Activated naive CD8-positive, alpha-beta T cell treated with anti-CD3 and anti-CD28 coated beads, Interleukin-2, amount 10 ng/mL, durations not matched to agents 7 days and 5 days (primary cell): Measurements from ENCODE around the gene RSPH6A. TPM values are rescaled to one million over a fixed set of nuclear protein-coding genes. Genes with fewer than 3 reads are reported as not detected.

Experiments used
- ATAC-seq: fragments of 150-1000 bp; cut with Tn5 transposase; one replicate; pipeline ENCODE4 v1.10.0; 2021; ENCODE audit warnings: low read depth, moderate library complexity
- POLR2A ChIA-PET: fragments of 350-600 bp; sonication (Branson Sonifier 250); formaldehyde crosslinking; loops from one replicate; lab custom pipeline; 2021; ENCODE audit warnings: antibody characterized with exemption; lab: Charles Lee
- DNase-seq: peaks from one replicate; pipeline ENCODE4 v3.0.0; 2021
- H3K27ac Mint-ChIP-seq: one replicate; pipeline ENCODE4 v1.8.0; 2022; ENCODE audit warnings: mild to moderate bottlenecking, mixed read lengths
- H3K27me3 Mint-ChIP-seq: one replicate; pipeline ENCODE4 v1.8.0; 2022; ENCODE audit warnings: mild to moderate bottlenecking, moderate library complexity, mixed read lengths
- H3K36me3 Mint-ChIP-seq: one replicate; pipeline ENCODE4 v1.8.0; 2021; ENCODE audit warnings: mild to moderate bottlenecking, mixed read lengths
- H3K4me1 Mint-ChIP-seq: one replicate; pipeline ENCODE4 v1.8.0; 2021; ENCODE audit warnings: mixed read lengths
- H3K4me3 Mint-ChIP-seq: one replicate; pipeline ENCODE4 v1.8.0; 2022; ENCODE audit warnings: mild to moderate bottlenecking, moderate library complexity, mixed read lengths
- H3K9me3 Mint-ChIP-seq: one replicate; pipeline ENCODE4 v1.8.0; 2021; ENCODE audit warnings: mixed read lengths
- total RNA-seq, 2 experiments: library from RNA; stranded (reverse); gene quantifications; one replicate each; pipeline ENCODE4 v1.2.3, GENCODE V29; 2021

The RSPH6A gene
- total RNA-seq, 2 experiments from 2014 or later = 0.30 to 0.40 TPM

DNA sequence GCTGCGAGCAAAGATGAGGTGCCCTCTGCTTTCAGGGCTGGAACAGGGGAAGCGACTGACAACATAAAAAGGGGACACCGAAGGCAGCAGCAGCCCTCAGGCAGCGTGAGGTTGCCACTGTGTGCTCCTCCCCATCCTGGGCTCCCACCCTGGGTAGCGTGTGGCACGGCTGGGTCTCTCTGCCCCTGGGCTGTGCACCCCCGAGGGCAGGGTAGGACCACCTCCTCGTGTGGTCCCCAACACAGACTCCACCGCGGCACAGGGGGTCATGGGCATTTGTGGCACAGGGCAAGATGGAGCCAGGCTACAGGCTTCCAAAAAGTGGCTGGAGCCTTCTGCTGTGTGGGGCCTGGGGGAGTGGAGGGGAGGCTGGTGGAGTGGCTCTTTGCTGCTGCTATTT is 6.5 kb upstream of the RSPH6A start:
- Mint-ChIP-seq H3K9me3 (no peaks in the 10 kb centered on the region), H3K36me3 (peaks cover 5% of the 10 kb centered on the region), H3K4me3 (no peak overlapping the region), H3K27me3 (no peaks in the 10 kb centered on the region), H3K4me1 (peaks cover 5% of the 10 kb centered on the region), H3K27ac (no peak overlapping the region)
- ATAC-seq = no peak
- POLR2A ChIA-PET = no interaction called here
- DNase-seq = no peak

- Mint-ChIP-seq H3K4me1 (peaks cover 5% of the 10 kb centered on the region), H3K27ac (no peak overlapping the region), H3K4me3 (no peak overlapping the region), H3K9me3 (no peaks in the 10 kb centered on the region), H3K27me3 (no peaks in the 10 kb centered on the region), H3K36me3 (peaks cover 5% of the 10 kb centered on the region)
- ATAC-seq (no peak), DNase-seq (no peak)
- POLR2A ChIA-PET = interaction anchor here (1.4 kb wide), 1 partner anchor 9 kb away, joined by 5 read pairs; no protein-coding TSS in a partner anchor
These were observed 6.0 kb upstream of the RSPH6A start for GRCh38 chr19:45821103-45821521.

DNA sequence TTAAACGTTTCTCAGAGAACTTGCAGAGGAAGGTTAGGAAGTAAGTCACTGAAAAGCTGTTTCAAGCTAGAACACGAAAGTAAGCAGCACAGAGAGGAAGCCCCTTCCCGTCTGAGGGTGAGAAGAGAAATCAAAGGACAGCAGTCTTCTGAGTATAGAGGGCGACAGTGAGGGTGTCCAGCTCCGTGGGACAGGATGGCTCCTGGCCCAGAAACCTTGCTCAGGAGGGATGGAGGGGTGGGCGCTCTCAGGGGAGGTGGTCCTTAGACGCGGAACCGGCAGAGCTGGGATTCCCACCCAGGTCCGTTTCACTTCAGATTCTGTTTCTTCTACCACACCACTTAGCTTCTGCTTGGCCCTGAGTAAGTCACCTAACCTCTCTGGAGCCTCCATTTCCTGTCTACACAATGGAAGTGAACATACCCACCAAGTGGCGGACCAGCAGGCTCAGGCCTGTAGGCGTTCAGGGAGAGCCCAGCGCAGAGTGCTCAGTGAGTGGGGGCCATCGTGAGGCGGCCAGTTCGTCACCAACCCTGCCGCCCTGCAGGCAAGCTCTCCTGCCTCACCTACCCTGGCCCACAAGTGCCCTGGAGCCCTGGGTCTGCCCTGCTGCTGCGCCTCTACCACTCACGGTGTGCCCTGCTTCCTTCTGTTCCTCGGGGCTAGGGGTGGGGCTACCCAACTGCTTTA is 5.5 kb upstream of the RSPH6A start:
- ATAC-seq = no peak
- Mint-ChIP-seq H3K27ac (peak overlapping the region; percentile 30), H3K4me3 (no peak overlapping the region), H3K36me3 (peaks cover 5% of the 10 kb centered on the region), H3K27me3 (no peaks in the 10 kb centered on the region), H3K9me3 (no peaks in the 10 kb centered on the region), H3K4me1 (peaks cover 3% of the 10 kb centered on the region)
- POLR2A ChIA-PET = interaction anchor here (0.6 to 1.4 kb wide), 2 partner anchors 9 to 34 kb away, joined by 3 to 5 read pairs; no protein-coding TSS in a partner anchor
- DNase-seq = no peak

GRCh38 chr19:45819769-45820168 is 4.7 kb upstream of the RSPH6A start:
- no peak for DNase-seq
- Mint-ChIP-seq H3K27me3 (no peaks in the 10 kb centered on the region), H3K4me1 (peaks cover 3% of the 10 kb centered on the region), H3K9me3 (no peaks in the 10 kb centered on the region), H3K4me3 (no peak overlapping the region), H3K36me3 (peaks cover 5% of the 10 kb centered on the region), H3K27ac (peak overlapping the region; percentile 45)
- POLR2A ChIA-PET = interaction anchor here (0.6 to 1.4 kb wide), 2 partner anchors 10 to 35 kb away, joined by 3 to 5 read pairs; no protein-coding TSS in a partner anchor
- ATAC-seq = no peak

DNA sequence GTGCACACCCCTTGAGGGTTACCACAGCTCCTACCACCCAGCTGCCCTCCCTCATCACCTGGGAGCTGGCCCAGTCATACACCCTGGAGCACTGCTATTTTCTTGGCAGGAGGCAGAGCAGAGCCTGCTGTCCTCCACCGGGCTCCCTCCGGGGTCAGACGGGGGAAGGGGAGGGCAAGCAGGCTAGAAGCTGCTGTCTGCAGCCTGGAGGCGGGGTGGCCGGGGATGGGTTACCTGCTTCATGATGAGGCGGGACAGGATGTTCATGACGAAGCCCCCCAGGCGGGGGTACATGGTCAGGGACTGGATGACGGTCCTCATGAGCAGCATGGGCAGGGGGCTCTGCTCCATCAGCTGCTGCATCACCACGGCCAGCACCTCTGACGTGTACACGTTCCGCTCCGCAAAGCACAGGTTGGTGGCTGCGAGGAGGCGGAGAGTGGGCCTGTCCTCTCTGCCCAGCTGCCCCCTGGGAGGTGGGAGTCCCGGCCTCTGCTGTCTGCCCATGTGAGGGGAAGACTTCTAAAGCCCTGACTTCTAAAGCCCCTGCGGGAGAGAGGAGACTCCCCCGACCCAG is 2.7 kb upstream of the RSPH6A start:
- Mint-ChIP-seq H3K4me1 (no peaks in the 10 kb centered on the region), H3K27ac (no peak overlapping the region), H3K27me3 (no peaks in the 10 kb centered on the region), H3K9me3 (no peaks in the 10 kb centered on the region), H3K36me3 (peaks cover 3% of the 10 kb centered on the region), H3K4me3 (no peak overlapping the region)
- POLR2A ChIA-PET = interaction anchor here (0.7 to 1.6 kb wide), 4 partner anchors 12 to 1982 kb away, joined by 3 to 6 read pairs (median 3); no protein-coding TSS in a partner anchor
- DNase-seq (no peak), ATAC-seq (no peak)

DNA sequence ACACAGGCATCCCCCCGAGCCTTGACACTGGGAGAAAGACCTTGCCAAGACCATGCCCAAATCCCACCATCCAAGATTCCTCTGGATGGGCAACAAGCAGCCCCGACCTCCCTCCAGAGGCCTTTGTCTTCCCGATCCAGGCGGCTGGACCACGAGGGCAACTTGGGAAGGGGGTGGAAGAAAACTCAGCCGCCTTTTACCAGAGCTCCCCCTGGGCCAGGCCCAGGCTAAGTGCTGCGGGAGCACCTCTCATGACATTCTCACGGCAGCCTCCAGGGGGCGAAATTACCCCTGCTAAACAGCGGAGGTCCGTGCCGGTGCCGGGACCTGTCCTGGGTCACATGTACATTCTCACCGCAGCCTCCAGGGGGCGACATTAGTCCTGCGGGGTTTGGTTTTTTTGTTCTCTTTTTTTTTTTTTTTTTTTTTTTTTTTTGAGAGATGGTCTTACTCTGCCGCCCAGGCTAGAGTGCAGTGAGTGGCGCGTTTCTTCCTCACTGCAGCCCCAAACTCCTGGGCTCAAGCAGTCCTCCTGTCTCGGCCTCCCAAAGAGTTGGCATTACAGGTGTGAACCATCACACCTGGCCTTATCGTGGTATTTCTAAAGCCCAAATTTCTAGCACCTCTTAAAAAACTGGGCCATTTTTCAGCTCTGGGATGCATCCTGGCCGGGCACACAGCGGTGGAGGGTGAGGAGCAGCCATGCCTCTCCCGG is 2.1 kb upstream of the RSPH6A start:
- peaks cover 3% of the 10 kb centered on the region for H3K36me3 Mint-ChIP-seq
- DNase-seq (peak; percentile 97), ATAC-seq (peak; percentile 97)
- H3K27me3 Mint-ChIP-seq = no peaks in the 10 kb centered on the region
- H3K9me3 Mint-ChIP-seq = no peaks in the 10 kb centered on the region
- POLR2A ChIA-PET = interaction anchor here (0.7 to 1.6 kb wide), 10 partner anchors 13 to 1983 kb away, joined by 3 to 6 read pairs (median 4); partner anchors contain the start of gene IRF2BP1
- H3K4me1 Mint-ChIP-seq = no peaks in the 10 kb centered on the region
- no peak overlapping the region for H3K4me3 Mint-ChIP-seq
- no peak overlapping the region for H3K27ac Mint-ChIP-seq

- Mint-ChIP-seq H3K27ac (no peak overlapping the region), H3K4me3 (no peak overlapping the region), H3K4me1 (no peaks in the 10 kb centered on the region), H3K27me3 (no peaks in the 10 kb centered on the region), H3K36me3 (peaks cover 3% of the 10 kb centered on the region), H3K9me3 (no peaks in the 10 kb centered on the region)
- no peak for DNase-seq
- POLR2A ChIA-PET = interaction anchor here (0.6 to 1.5 kb wide), 10 partner anchors 17 to 507 kb away, joined by 3 to 6 read pairs (median 4); partner anchors contain the start of gene IRF2BP1
- ATAC-seq = no peak
These were observed 1.3 kb upstream of the RSPH6A start for GRCh38 chr19:45816236-45817009.

DNA sequence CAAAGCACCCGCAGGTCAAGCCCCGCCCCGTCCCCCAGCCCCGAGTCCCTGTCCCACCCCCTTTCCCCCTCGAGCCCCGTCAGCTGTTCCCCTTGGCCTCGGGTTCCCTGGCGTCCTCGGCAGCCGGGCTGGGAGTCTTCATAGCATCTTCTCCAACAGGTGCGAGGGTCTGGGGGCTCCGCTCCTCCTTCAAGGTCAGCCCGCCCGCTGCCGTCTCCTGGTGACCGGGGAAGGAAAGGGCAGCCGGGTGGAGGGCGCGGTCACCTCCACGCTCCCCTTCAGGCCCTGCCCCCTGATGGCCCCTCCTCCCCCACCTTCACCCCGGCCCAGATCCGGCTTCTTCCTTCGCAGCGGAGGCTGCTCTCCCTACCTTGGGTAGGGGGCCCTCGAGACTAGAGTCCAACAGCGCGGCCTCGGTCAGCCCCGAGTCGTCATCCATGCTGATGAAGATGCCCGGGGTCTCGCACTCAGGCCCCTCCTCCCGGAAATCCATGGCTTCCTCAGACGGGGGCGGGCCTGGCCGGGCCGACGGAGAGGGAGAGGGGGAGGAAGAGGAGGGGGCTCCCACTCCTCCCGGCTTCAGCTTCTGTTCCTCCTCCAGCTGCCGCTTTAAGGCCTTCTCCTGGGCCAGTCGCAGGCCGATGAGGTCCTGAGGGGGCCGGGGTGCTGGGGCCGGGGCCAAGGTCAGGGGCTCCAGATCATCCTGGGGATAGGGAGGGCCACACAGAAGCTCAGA is 541 bp upstream of the RSPH6A start:
- no peak overlapping the region for H3K4me3 Mint-ChIP-seq
- no peak overlapping the region for H3K27ac Mint-ChIP-seq
- H3K27me3 Mint-ChIP-seq = no peaks in the 10 kb centered on the region
- H3K4me1 Mint-ChIP-seq = no peaks in the 10 kb centered on the region
- POLR2A ChIA-PET = interaction anchor here (0.6 to 1.5 kb wide), 4 partner anchors 67 to 506 kb away, joined by 3 to 5 read pairs (median 4); partner anchors contain the start of gene IRF2BP1
- ATAC-seq = no peak
- DNase-seq = no peak
- no peaks in the 10 kb centered on the region for H3K36me3 Mint-ChIP-seq
- H3K9me3 Mint-ChIP-seq = no peaks in the 10 kb centered on the region

- ATAC-seq (no peak), DNase-seq (no peak)
- no peaks in the 10 kb centered on the region for H3K36me3 Mint-ChIP-seq
- peaks cover 11% of the 10 kb centered on the region for H3K4me1 Mint-ChIP-seq
- H3K9me3 Mint-ChIP-seq = no peaks in the 10 kb centered on the region
- peaks cover under 1% of the 10 kb centered on the region for H3K27me3 Mint-ChIP-seq
- POLR2A ChIA-PET = interaction anchor here (0.7 to 1.6 kb wide), 4 partner anchors 15 to 188 kb away, joined by 3 to 5 read pairs (median 4); no protein-coding TSS in a partner anchor
- no peak overlapping the region for H3K27ac Mint-ChIP-seq
- no peak overlapping the region for H3K4me3 Mint-ChIP-seq
These were observed 835 bp downstream of the RSPH6A start for GRCh38 chr19:45814166-45814780.

DNA sequence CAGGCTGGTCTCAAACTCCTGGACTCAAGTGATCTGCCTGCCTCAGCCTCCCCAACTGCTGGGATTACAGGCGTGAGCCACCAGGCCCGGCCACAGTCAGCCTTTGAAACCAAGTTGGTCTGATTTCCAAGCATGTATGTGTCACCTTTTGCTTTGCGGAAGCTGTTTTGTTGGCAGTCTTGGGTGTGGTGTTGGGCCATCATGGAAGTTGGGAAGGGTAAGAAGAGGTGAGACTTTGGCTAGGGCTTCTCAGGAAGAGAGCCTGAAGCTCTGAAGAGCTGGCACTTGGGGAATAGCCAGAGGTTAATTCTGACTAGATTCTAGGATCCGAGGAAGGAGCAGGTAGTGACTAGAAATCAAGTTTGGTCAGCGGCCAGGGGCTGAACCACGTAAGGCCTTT is 2.8 kb downstream of the RSPH6A start:
- DNase-seq (no peak), ATAC-seq (no peak)
- no peak overlapping the region for H3K27ac Mint-ChIP-seq
- H3K36me3 Mint-ChIP-seq = no peaks in the 10 kb centered on the region
- no peak overlapping the region for H3K4me3 Mint-ChIP-seq
- H3K27me3 Mint-ChIP-seq = peaks cover 8% of the 10 kb centered on the region
- H3K9me3 Mint-ChIP-seq = no peaks in the 10 kb centered on the region
- POLR2A ChIA-PET = no interaction called here
- peaks cover 11% of the 10 kb centered on the region for H3K4me1 Mint-ChIP-seq

DNA sequence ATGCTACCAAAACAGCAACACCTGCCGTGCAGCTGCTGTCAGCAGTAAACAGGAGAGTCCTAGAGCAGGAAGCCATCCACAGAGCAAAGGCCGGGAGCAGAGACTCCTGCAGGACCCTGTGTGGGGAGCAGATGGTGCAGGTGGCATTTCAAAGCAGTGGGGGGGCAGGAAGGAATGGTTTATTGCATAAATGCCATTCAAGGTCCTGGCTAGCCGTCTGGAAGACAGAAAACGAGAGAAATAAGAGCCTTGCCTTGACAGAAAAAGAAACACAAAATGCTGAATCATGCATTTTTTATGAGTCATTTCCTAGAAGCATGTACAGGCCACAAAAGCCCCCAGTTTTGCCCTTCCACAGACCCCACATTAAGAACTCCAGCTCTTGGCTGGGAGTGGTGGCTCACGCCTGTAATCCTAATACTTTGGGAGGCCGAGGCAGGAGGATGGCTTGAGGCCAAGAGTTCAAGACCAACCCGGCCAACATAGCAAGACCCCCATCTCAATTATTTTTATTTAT is 5.4 kb downstream of the RSPH6A start:
- Mint-ChIP-seq H3K27ac (no peak overlapping the region), H3K27me3 (peaks cover 10% of the 10 kb centered on the region), H3K9me3 (no peaks in the 10 kb centered on the region), H3K4me3 (peak overlapping the region; percentile 61), H3K4me1 (peaks cover 11% of the 10 kb centered on the region), H3K36me3 (no peaks in the 10 kb centered on the region)
- no peak for ATAC-seq
- no peak for DNase-seq
- POLR2A ChIA-PET = no interaction called here

DNA sequence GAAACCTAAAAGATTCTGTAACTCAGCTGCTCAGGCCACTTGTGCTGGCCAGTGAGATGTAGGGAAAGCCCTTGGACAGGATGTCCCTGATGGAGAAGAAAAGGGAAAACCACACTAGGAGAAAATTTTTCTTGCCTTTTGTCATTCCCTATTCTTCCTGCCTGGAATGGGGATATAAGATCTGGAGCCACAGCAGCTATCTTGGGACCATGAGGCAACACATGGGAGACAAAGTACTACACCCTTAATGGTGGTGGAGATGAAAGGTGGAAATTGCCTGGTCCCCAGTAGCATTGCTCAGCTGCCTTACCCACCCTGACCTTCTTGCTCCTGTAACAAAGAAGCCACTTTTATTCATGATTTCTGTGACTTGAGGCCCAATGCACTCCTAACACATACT is 9.4 kb downstream of the RSPH6A start:
- DNase-seq (no peak), ATAC-seq (no peak)
- Mint-ChIP-seq H3K9me3 (no peaks in the 10 kb centered on the region), H3K27me3 (peaks cover 19% of the 10 kb centered on the region), H3K4me1 (peaks cover 11% of the 10 kb centered on the region), H3K27ac (no peak overlapping the region), H3K36me3 (no peaks in the 10 kb centered on the region), H3K4me3 (no peak overlapping the region)
- POLR2A ChIA-PET = no interaction called here
